HG02642 (cell line): ENCODE results near the gene KLHL14.

Experiments
- ATAC-seq: cut with Tn5 transposase; IDR thresholded peaks from one replicate; pipeline ENCODE4 v1.9.1; 2021; ENCODE audit warnings: mild to moderate bottlenecking; ENCODE audit not compliant: unreplicated experiment, poor library complexity

Gene KLHL14

DNA sequence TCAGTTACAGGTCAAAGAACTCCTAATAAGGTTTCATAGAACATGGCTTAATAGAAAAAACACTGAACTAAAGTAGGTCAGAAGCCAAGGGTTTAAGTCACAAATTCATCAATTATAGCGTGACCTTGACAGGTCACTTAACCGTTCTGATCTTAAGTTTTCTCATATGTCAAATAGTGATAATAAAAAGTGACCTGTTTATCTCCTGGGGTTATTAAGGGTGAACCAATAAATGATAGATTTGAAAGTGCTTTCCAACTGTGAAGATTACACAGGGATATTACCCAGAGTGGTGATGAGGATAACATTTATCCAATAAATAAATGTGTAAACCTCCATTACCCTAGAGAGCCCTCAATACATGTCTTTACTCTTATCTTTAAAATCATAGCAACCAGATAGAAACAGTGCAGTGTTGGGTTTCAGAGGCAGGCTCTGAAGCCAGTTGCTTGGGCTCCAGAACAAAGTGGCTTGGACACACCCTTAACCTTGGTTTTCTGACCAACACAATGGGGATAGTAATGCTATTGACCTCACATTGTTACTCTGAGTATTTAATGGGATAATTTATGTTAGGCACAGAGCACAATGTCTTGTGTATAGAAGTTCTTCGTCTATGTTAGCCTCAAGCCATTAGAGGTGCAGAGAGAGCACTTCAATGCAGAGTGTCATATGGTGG is 48.6 kb downstream of the KLHL14 start:
- ATAC-seq, result no peak

DNA sequence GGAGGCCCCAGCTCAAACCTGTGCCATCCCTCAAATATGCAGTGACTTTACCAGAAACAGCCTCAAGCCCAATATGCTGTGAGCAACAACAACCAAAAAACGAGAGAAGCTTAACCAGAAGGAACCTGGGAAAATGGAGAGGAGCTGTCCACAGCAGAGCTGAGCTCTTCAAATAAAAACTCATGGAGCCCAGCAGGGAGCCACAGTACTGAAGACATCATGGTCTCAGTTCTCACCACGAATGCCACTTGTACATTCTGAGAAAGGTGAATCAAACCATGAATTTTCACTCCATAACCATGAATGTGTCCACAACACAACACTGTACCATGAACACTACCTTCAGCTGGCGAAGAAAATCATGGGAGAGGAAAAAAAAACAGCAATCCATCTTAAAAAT is 50.5 kb downstream of the KLHL14 start:
- no peak for ATAC-seq

DNA sequence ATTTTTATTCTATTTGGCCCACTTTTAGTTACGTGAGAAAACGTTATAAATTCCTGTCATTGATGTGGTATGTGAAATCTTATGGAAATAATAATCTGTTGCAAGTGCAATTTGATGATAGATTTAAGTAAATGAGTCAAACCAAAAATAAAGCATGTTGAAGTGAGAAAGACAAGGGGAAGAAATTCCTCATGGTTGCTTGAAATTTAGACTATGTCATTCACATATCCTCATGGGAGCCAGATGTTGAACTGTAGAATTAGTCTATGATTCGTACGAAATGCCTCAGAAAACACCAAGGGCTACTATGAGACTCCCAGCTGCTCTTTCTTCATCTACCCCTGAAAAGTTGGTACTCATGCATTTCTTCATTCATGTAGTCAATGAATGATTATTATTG is 55.7 kb downstream of the KLHL14 start:
- ATAC-seq, result no peak

DNA sequence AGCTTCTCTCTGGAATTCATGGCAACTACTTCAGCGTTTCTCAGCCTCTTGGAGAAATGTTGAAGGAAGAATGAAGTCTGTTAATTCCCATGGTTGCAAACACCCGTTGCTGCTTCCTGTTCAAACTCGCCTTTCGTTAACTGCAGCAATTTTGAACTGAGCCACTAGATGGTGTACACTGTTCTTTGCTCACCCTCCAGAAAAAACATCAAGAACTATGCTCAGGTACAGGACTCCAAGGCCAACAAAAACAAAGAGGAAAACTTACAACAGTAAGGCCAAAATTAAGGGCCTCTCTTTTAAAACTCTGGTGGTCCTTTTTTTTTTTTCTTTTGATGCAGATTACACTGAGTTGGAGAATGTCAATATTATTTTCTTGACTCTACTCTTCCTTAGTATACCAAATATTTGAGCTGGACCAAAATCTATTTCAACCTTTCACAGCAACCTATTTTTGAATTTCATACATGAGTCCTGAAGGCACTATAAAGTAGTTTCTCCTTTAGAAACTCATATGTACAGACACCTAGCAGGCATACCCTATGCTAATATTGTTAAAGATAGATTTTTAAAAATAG is 58.2 kb downstream of the KLHL14 start:
- ATAC-seq, result peak; percentile 99

DNA sequence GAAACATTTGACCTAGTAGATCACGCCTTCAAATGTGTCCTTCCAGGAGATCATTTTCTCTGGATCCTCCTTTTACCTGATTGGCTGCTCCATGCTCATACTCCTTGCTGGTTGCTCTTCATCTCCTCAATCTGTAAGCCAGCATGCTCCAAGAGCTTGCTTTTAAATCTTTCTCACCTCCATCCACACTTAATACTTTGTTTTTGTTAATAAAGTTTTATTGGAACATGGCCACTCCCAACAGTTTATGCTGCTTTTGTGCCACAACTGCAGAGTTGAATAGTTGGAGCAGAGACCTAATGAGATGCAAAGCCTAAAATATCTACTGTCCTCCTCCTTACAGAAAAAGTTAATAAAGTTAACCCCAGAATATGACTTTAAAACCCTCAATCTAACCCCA is 60.0 kb downstream of the KLHL14 start:
- ATAC-seq, result no peak

DNA sequence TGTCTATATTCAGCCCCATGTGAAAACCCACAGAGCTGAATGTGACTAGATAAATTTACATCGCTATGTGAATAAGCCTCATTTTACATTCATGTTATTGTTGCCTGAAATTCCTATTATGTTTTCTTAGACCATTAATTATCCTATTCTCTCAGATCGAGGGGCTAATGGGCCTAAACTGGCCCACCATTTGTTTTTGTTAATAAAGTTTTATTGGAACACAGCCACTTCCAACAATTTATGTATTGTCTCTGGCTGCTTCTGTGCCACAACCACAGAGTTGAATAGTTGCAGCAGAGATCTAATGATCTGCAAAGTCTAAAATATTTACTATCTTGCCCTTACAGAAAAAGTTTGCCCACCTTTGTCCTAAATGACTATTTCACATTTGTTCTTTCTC is 61.0 kb downstream of the KLHL14 start:
- ATAC-seq, result no peak

DNA sequence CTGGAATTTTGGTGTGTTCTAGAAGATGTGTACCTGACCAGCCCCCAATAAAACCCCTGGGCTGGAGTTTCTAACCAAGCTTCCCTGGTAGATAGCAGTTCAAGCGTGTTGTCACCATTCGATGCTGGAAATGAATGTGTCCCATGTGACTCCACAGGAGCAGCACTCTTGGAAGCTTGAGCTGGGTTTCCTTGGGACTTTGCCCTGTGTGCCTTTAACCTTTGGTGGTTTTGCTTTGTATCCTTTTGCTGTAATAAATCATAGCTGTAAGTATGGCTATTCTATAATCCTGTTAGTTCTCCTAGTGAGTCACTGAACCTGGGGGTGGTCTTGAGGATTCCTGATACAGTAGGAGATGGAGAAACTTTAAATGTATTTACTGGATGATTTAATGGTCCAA is 65.2 kb downstream of the KLHL14 start:
- no peak for ATAC-seq

DNA sequence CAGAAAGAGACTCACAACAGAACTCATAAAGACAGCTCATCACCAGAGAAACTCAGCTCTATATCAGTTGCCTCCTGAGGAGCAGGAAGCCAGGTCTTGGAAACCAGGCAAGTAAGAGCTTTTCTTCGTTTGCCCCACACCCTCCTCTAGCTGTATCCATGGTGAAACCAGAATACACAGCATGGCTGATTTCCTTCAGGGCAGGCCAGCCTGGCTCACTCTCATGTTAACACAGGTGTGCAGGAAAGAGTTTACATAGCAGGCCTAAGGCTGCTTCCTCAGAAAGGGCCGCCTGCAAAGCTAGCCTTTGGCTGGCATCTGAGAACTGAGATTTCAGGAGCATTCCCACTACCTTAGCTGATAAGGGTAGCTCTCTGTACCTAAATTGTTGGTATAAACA is 65.7 kb downstream of the KLHL14 start:
- ATAC-seq, result no peak

DNA sequence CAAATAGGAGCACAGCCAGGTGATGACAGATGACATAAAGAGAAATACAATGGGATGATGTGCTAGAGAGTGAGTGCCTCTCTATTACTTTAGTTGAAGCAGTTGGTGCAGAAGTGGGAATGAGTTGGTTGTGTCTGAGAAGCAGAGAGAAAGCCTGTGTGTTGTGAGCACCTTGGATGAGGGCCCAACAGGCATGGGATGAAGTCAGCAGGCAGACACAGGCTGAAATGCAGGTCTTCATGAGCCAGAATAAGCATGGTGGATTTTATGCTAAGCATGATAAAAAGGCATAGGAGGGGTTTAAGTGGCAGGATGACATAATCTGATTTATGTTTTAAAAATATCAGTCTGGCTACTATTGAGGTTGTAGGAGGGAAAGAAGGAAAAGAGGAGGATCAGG is 71.5 kb downstream of the KLHL14 start:
- no peak for ATAC-seq

DNA sequence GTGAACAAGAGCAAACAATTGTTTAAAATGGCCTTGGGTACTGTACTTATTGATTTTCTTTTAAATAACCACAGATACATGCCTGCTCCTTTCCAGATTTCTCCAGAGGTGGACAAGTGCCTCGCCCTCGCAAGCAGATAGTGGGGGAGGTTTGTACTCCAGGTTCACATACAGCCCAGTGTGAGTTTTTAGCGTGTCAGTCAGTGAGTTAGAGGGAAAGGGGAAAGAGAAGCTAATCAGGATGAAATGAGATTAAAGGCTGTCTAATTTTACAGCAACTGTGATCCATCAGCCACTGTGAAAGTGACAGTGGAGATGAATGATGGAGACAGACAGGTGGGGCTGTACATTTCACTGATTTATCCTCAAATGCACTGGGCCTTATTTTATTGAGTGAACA is 74.7 kb downstream of the KLHL14 start:
- no peak for ATAC-seq

DNA sequence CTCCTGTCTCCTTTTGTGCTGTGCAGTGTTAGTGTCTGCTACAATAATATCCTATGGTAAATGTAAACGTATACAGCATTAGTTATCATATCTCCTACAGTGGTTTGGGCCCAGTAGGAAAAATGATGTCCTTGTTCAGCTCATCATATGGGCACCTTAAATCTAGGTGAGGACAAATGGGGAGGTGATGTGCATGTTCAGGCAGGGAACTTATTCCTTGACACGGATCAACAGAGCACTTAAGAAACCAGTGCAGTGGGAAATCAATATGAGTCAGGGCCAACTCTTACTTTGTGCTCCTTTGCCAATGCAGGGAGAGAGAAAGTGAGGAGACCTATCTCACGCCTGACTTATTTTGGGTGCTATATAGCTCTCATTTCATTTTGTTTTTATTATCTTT is 76.4 kb downstream of the KLHL14 start:
- no peak for ATAC-seq

DNA sequence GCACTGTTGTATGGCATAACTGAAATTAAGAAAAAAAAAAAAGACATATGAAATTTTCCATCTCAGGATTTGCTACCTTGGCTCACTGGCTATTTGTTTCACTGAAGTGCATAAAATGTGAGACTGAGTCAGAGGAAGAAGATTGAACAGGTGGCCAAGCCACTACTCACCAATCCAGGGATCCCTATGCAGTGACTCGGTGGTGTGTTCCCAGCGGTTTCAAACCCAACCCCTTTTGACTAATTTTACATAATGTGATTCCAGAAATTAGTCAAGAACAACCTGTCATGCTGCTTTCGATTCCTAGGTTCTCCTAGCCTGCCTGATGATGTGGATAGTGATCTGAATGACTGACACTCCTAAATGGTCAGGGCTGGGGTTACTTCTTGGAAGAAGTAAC is 77.3 kb downstream of the KLHL14 start:
- ATAC-seq, result no peak

DNA sequence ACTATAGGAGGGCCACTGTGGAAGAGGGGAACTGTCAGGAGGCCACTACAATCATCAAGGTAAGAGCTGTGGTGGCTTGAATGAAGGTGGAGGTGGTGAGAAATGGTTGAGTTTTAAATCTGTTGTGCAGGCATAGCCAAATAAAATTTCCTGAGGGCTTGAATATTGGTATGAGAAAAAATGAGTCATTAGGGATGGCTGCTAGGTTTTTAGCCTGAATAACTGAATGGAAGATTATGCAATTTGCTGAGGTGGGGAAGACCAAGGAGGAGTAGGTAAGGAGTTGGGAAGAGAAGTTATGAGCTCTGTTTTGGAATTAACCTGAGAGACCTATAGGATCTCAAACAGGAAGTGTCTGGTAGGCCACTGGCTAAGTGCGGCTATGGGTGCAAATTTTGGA is 84.0 kb downstream of the KLHL14 start:
- no peak for ATAC-seq

DNA sequence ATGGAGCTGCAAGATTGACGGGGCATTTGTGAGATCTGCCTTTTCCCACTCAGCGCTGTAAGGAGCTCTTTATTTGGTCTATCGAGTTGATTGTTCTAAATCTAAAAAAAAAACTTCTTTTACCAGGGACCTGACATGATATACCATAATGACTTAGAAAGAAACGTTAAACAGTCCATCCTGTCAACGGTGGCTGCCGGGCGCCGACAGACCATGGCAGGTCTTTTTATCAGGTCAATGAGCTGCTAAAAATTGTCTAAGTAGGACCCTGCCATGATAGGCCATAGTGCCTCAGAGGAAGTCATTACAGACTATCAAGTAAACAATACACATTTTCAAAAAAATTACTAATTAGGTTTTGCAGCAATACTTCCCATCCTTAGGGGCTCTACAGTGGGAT is 87.9 kb downstream of the KLHL14 start:
- no peak for ATAC-seq

DNA sequence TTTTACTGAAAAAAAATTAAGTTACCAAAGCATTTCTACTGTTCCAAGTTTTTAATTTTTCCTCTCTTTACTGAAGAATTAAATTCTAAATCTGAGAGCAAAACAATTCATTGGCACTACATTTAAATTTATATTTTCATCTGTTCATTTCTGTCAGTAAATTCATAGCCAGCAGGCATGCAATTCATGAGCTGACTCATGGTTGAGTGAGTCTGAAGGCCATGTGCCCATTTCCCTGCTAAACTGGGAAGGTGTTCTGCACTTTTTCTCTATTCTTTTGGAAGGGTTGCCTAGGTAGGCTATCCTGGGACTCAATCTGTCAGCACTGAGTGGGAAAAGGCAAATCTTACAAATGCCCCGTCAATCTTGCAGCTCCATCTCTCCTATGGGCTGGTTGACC is 88.7 kb downstream of the KLHL14 start:
- ATAC-seq, result no peak

DNA sequence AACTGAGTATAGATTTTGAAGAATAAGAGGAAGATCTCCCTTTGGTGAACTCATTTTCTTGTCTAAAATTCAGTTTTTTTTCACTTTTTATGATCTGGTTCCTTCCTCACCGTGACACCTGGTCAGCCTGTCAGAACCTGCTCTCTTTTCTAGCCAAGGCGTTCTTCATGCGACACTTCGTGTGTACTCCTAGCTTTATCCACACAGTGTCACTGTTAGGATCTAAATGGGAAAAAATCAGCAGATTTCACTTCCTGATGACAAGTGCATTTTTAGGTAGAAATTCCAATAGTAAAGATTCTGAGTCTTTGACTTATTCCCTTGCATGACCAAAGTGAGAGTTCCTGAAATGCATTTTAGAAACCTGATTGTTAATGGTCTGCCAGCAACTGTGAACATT is 89.8 kb downstream of the KLHL14 start:
- ATAC-seq, result no peak

DNA sequence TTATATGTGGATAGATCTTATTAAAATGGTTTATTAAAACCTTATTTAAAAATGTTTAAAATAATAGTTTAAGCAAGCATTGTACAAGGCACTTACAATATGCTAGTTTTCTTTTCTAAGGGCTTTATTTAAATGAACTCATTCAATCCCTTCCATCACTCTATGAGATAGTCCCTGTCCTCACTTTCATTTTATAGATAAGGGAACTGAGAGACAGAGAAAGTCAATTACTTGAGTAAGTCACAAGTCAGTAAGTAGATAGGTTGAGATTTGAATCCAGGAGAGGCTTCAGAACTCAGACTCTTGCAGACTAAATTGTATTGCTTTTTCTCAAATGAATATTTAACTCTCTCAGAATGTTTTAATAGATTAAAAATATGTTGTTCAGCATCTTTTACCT is 95.2 kb downstream of the KLHL14 start:
- no peak for ATAC-seq

DNA sequence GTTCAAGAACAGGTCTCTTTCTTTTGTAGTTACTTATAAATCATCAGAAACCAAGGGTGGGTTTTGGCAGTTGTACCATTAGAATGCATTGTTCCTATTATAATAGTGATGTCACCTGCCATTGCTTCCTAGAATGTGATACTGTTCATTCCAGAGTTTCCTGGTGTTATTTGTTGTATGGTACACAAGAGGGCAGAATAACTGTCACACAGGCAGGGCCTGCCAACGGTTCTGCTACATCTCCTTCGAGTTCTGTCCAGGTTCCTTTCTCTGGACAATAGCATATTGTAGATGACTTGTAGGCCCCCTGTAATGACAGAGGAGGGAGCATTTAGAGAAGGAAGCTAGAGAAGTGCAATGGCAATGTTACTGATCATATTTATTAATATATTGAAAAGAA is 98.3 kb downstream of the KLHL14 start:
- no peak for ATAC-seq

DNA sequence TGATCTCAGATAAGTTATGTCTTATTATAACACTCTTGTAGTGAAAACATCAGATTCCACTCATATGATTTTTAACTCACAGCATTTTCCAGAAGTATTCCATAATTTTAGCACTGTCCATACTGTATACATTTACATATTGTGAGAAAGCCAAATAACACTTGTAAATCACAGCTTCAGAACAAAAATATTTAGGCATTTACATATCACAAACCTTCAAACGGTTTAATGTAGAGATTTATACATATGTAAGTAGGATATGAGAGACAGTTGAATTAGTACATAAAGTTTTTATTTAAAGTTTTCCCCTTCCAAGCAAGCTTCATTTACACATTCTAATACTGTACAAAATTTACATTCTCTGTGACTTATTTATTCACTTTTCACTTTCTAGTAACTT is 100.4 kb downstream of the KLHL14 start:
- ATAC-seq, result no peak

DNA sequence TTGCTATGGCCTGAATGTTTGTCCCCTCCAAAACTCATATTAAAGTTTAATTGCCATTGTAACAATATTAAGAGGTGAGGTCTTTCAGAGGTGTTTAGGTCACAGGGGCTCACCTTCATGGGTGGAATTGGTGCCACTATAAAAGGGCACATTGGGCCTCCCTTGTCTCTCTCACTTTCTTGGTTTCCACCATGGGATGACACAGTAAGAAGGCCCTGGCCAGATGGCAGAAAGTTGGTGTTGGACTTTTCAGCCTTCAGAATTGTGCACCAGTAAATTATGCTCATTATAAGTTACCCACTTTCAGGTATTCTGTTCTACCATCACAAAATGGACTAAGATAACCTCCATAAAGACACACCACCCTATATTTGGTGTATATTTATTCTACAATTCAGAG is 102.1 kb downstream of the KLHL14 start:
- ATAC-seq, result no peak

DNA sequence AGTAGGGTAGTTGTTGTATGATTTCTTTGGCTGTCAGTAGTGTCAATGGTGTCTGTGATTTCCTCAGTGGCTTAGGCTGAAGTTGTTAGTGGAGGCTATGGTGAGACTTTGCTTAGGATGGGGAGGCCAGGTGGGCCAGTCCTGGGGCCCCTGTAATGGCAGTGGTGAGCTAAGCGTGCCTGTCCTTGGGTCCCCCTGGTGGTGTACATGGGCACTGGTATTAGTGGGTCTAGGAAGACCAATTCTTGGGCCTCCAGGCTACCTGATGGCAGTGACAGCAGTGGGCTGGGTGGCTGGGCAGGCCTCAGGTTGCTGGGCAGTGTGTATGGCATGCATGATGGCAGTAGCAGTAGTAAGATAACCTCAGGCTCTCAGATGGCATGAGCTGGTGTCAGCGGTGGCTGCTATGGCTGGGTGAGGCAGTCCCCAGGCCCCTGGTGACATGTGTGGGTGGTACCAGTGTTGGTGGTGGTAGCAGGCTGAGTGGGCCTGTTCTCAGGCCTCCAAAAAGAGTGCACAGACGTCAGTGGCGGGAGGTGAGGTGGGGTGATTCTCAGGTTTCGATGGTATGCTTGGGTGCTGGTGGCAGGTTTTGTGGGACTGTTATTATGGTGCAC is 103.2 kb downstream of the KLHL14 start:
- no peak for ATAC-seq

DNA sequence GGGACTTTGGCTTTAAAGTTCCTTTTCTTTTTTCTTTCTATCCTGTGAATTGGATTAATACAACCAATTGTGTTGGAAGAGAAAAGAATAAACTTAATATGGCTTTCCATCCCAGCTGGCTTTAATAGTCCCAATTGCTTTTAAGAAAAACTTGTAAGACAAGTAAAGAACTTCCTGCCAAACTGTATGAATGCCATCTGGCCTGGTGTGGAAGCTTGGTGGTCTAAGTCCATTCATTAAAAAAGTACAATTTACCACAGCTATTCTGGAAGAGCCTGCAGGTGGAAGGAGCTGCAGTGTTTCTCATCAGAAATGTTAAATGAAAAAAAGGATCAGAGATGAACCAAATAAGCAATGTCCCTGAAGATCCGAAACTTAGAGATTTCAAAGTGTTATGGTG is 103.9 kb downstream of the KLHL14 start:
- no peak for ATAC-seq
